Kidney (tissue), 14 donors: Measurements from ENCODE around the gene DENND2A. TPM values are rescaled to one million over a fixed set of nuclear protein-coding genes. Genes with fewer than 3 reads are reported as not detected.
"Not testable (repeated sequence)": the region's sequence is repeated elsewhere in the genome, so short reads cannot be mapped to it uniquely, and the experiment has no call there.

Source experiments
- DNase-seq, 5 donors: peaks; one replicate each; pipeline ENCODE4 v3.0.0-alpha.2; 2013 to 2020
- FAIRE-seq: peaks from 2 replicates; lab custom pipeline; 2012; peaks lifted over from hg19 to GRCh38; lab: Jason Lieb, UNC
- H3K27ac ChIP-seq, 2 donors: one replicate each; pipeline ENCODE4 v1.7.0; 2013; ENCODE audit warnings: low read depth in 2 of 2, low read length in 2 of 2, inconsistent platforms in 1 of 2
- H3K27me3 ChIP-seq: one replicate; pipeline ENCODE4 v1.7.1; 2013; ENCODE audit warnings: low read length, inconsistent platforms; ENCODE audit not compliant: control insufficient read depth, insufficient read depth
- H3K36me3 ChIP-seq, 3 donors: one replicate each; pipeline versions ENCODE4 v1.7.0 to v1.7.1; 2013; ENCODE audit warnings: low read length in 3 of 3, control low read depth in 1 of 3, inconsistent platforms in 1 of 3; ENCODE audit not compliant: insufficient read depth in 3 of 3, control insufficient read depth in 2 of 3
- H3K4me1 ChIP-seq, 3 donors: one replicate each; pipeline versions ENCODE4 v1.7.0 to v1.7.1; 2013; ENCODE audit warnings: low read length in 3 of 3, inconsistent platforms in 1 of 3, low read depth in 1 of 3; ENCODE audit not compliant: control insufficient read depth in 2 of 3, insufficient read depth in 2 of 3
- H3K4me3 ChIP-seq, 3 donors: one replicate each; pipeline versions ENCODE4 v1.7.0 to v1.8.1; 2013; ENCODE audit warnings: low read length in 3 of 3, control low read depth in 1 of 3, inconsistent platforms in 1 of 3
- H3K9ac ChIP-seq, 3 donors: one replicate each; pipeline versions ENCODE4 v1.7.0 to v1.7.1; 2013; ENCODE audit warnings: low read length in 3 of 3, control low read depth in 1 of 3, inconsistent platforms in 1 of 3
- H3K9me3 ChIP-seq, 3 donors: one replicate each; pipeline versions ENCODE4 v1.7.0 to v1.7.1; 2013; ENCODE audit warnings: low read length in 3 of 3, control low read depth in 1 of 3, inconsistent platforms in 1 of 3; ENCODE audit not compliant: control insufficient read depth in 2 of 3, insufficient read depth in 1 of 3
- CTCF ChIP-seq: IDR thresholded peaks from 3 replicates; pipeline ENCODE4 v1.5.1; 2012; ENCODE audit warnings: mild to moderate bottlenecking, moderate library complexity, borderline replicate concordance; ENCODE audit not compliant: insufficient read depth; ENCODE audit errors: extremely low read depth
- intact Hi-C: fragments of 100-400 bp; cut with DNase I; formaldehyde crosslinking; loops from one replicate; pipeline ENCODE4 v1.11.1; 2022
- polyA plus RNA-seq: library from polyadenylated mRNA; stranded (reverse); fragments of 350-450 nt; fragmentation: Illumina TruSeq; extraction: RNeasy Lipid Tissue Mini Kit (QIAGEN cat#74804); gene quantifications from one replicate; pipeline ENCODE4 v1.2.3, GENCODE V29; 2014; ENCODE audit warnings: low read depth, low replicate concordance; ENCODE audit not compliant: insufficient read depth
- total RNA-seq: library from RNA; stranded (reverse); fragmentation: NEBNext Ultra II Directional; extraction: Animal tissue kit (Norgen Biotek cat#: 25700); gene quantifications from one replicate; pipeline ENCODE4 v1.2.1, GENCODE V29; 2021
- donor health status: control.
- donor health status: control.
- donor health status: control.
- donor health status: control.
- donor health status: control.
- donor health status: DM: yes; HTN: yes; CAD: no.
- donor health status: Normal renal cell carcinoma (clear cell type).

DENND2A gene
- total and polyA plus RNA-seq, 2 donors from 2014 or later: 6.5 to 18.0 TPM

- no peak for TF ChIP-seq CTCF
- FAIRE-seq: no peak
- peaks cover 0 to 8% (median 4%) of the 10 kb centered on the region in 3 donors for H3K36me3 ChIP-seq
- no peaks in the 10 kb centered on the region for H3K9me3 ChIP-seq
- no peaks in the 10 kb centered on the region for H3K27me3 ChIP-seq
- no peak overlapping the region for H3K9ac ChIP-seq
- intact Hi-C loops: no loop called here
- peaks cover 0 to 4% (median 4%) of the 10 kb centered on the region in 3 donors for H3K4me1 ChIP-seq
- H3K27ac ChIP-seq: no peak overlapping the region
- no peak for DNase-seq
- no peak overlapping the region for H3K4me3 ChIP-seq
Measured at GRCh38 chr7:140557809-140558518, 82.6 kb downstream of the DENND2A start.

- FAIRE-seq (no peak), DNase-seq (no peak)
- Histone ChIP-seq H3K4me3 (no peak overlapping the region), H3K27ac (no peak overlapping the region), H3K4me1 (no peaks in the 10 kb centered on the region), H3K36me3 (peaks cover 0 to 8% (median 4%) of the 10 kb centered on the region in 3 donors), H3K9me3 (no peaks in the 10 kb centered on the region), H3K27me3 (no peaks in the 10 kb centered on the region), H3K9ac (no peak overlapping the region)
- TF ChIP-seq CTCF: no peak
- intact Hi-C loops: no loop called here
Measured at GRCh38 chr7:140557069-140557468, 83.5 kb downstream of the DENND2A start.

GRCh38 chr7:140553236-140553635 lies 87.4 kb downstream of the DENND2A start:
- FAIRE-seq, H3K27ac ChIP-seq, H3K4me3 ChIP-seq, H3K4me1 ChIP-seq, H3K36me3 ChIP-seq, H3K27me3 ChIP-seq, intact Hi-C loops, DNase-seq, H3K9me3 ChIP-seq, H3K9ac ChIP-seq: not testable (repeated sequence)

GRCh38 chr7:140552240-140552679 lies 88.4 kb downstream of the DENND2A start:
- Histone ChIP-seq H3K9ac (no peak overlapping the region), H3K36me3 (peaks cover 0 to 2% (median 0%) of the 10 kb centered on the region in 3 donors), H3K4me1 (no peaks in the 10 kb centered on the region), H3K27ac (no peak overlapping the region), H3K4me3 (no peak overlapping the region), H3K9me3 (no peaks in the 10 kb centered on the region), H3K27me3 (no peaks in the 10 kb centered on the region)
- DNase-seq (peak in 1 of 5 donors; percentile 14), FAIRE-seq (no peak)
- no peak for TF ChIP-seq CTCF
- intact Hi-C loops: no loop called here
